SK-N-SH treated with all-trans-retinoic acid at 6 μM for 48 hours (cell line): ENCODE results near the gene RBM4.

Experiments
- ATAC-seq: fragments of 200-7000 bp; cut with Tn5 transposase; 3 replicates; pipeline ENCODE4 v1.9.1; 2020; ENCODE audit warnings: mild to moderate bottlenecking, moderate library complexity
- ARNTL ChIP-seq: fragments of 450-650 bp; formaldehyde crosslinking; IDR thresholded peaks from 2 replicates; pipeline ENCODE4 v1.5.0; 2020; ENCODE audit warnings: low read depth, mild to moderate bottlenecking, moderate library complexity, borderline replicate concordance
- BACH2 ChIP-seq: fragments of 250-450 bp; sonication (Bioruptor Pico); IDR thresholded peaks from 2 replicates; pipeline ENCODE4 v1.9.0; 2021; ENCODE audit warnings: mild to moderate bottlenecking, borderline replicate concordance
- CREB5 ChIP-seq: fragments of 250-450 bp; sonication (Bioruptor Pico); IDR thresholded peaks from 2 replicates; pipeline ENCODE4 v1.5.1; 2020; ENCODE audit warnings: low read depth, mild to moderate bottlenecking, moderate library complexity
- CSDC2 ChIP-seq: fragments of 250-450 bp; sonication (Bioruptor Pico); IDR thresholded peaks from 2 replicates; pipeline ENCODE4 v1.5.0; 2020; ENCODE audit warnings: mild to moderate bottlenecking, moderate library complexity
- CSRNP3 ChIP-seq: fragments of 250-450 bp; sonication (Bioruptor Pico); IDR thresholded peaks from 2 replicates; pipeline ENCODE4 v1.5.1; 2021; ENCODE audit warnings: mild to moderate bottlenecking, moderate library complexity
- ESRRG ChIP-seq: fragments of 250-450 bp; sonication (Bioruptor Pico); IDR thresholded peaks from 2 replicates; pipeline ENCODE4 v1.6.1; 2021; ENCODE audit warnings: mild to moderate bottlenecking
- ISL1 ChIP-seq: fragments of 250-450 bp; sonication (Bioruptor Pico); IDR thresholded peaks from 2 replicates; pipeline ENCODE4 v2.1.2; 2022; ENCODE audit warnings: mild to moderate bottlenecking, moderate library complexity
- OSR1 ChIP-seq: fragments of 250-450 bp; sonication (Bioruptor Pico); IDR thresholded peaks from 2 replicates; pipeline ENCODE4 v1.8.0; 2022; ENCODE audit warnings: moderate library complexity, mild to moderate bottlenecking, inconsistent platforms
- POU6F1 ChIP-seq: fragments of 250-450 bp; sonication (Bioruptor Pico); IDR thresholded peaks from 2 replicates; pipeline ENCODE4 v1.8.0; 2021; ENCODE audit warnings: low read depth, mild to moderate bottlenecking, moderate library complexity, borderline replicate concordance
- PPARA ChIP-seq: fragments of 250-450 bp; sonication (Bioruptor Pico); IDR thresholded peaks from 2 replicates; pipeline ENCODE4 v1.5.0; 2020; ENCODE audit warnings: mild to moderate bottlenecking, borderline replicate concordance
- RARB ChIP-seq: fragments of 250-450 bp; sonication (Bioruptor Pico); IDR thresholded peaks from 2 replicates; pipeline ENCODE4 v1.8.0; 2021; ENCODE audit warnings: mild to moderate bottlenecking, moderate library complexity
- SNAI2 ChIP-seq: fragments of 250-450 bp; sonication (Bioruptor Pico); IDR thresholded peaks from 2 replicates; pipeline ENCODE4 v1.5.0; 2020; ENCODE audit warnings: mild to moderate bottlenecking, moderate library complexity
- TCF4 ChIP-seq: fragments of 250-450 bp; sonication (Bioruptor Pico); IDR thresholded peaks from 2 replicates; pipeline ENCODE4 v1.8.0; 2021; ENCODE audit warnings: mild to moderate bottlenecking, moderate library complexity, borderline replicate concordance
- TSHZ2 ChIP-seq: fragments of 250-450 bp; sonication (Bioruptor Pico); IDR thresholded peaks from 2 replicates; pipeline ENCODE4 v1.5.0; 2020; ENCODE audit warnings: mild to moderate bottlenecking, moderate library complexity
- ZC3H10 ChIP-seq: fragments of 250-450 bp; sonication (Bioruptor Pico); IDR thresholded peaks from 2 replicates; pipeline ENCODE4 v1.5.1; 2021; ENCODE audit warnings: mild to moderate bottlenecking, moderate library complexity
- ZFP3 ChIP-seq: fragments of 250-450 bp; sonication (Bioruptor Pico); IDR thresholded peaks from 2 replicates; pipeline ENCODE4 v1.5.0; 2020; ENCODE audit warnings: mild to moderate bottlenecking, moderate library complexity
- ZFP30 ChIP-seq: fragments of 450-650 bp; formaldehyde crosslinking; IDR thresholded peaks from 2 replicates; pipeline ENCODE4 v1.5.0; 2022; ENCODE audit warnings: mild to moderate bottlenecking, moderate library complexity
- ZNF565 ChIP-seq: fragments of 450-650 bp; formaldehyde crosslinking; conservative IDR thresholded peaks from 2 replicates; pipeline ENCODE4 v1.5.0; 2020; ENCODE audit warnings: low read depth, mild to moderate bottlenecking, moderate library complexity
- ZNF70 ChIP-seq: fragments of 450-650 bp; formaldehyde crosslinking; IDR thresholded peaks from 2 replicates; pipeline ENCODE4 v1.5.0; 2020; ENCODE audit warnings: mild to moderate bottlenecking, moderate library complexity
- ZNF8 ChIP-seq: fragments of 450-650 bp; formaldehyde crosslinking; IDR thresholded peaks from 2 replicates; pipeline ENCODE4 v1.5.0; 2020; ENCODE audit warnings: mild to moderate bottlenecking, moderate library complexity

RBM4 gene

DNA sequence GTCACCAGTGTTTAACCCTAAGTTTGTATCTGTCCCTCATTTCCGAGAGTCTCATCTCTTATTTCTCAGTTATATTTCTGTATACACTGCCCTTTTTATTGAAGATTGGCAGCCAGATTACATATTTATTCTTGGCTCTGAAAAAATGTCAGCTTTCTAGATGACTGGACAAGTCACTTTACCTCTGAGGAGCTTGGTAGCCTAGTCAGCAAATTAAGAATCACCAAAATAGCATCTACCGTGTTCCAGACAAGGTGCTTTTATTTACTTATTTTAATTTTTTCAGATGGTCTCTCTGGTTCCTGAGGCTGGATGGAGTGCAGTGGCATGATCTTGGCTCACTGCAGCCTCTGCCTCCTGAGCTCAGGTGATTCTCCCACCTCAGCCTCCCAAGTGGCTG is 5.6 kb upstream of the RBM4 start:
- no peak for ATAC-seq
- TF ChIP-seq OSR1 (CRISPR knock-in tag) (no peak), ZC3H10 (CRISPR knock-in tag) (no peak), ZNF8 (CRISPR knock-in tag) (no peak), BACH2 (CRISPR knock-in tag) (no peak), TSHZ2 (CRISPR knock-in tag) (no peak), ESRRG (CRISPR knock-in tag) (no peak), ZNF565 (CRISPR knock-in tag) (no peak), ISL1 (CRISPR knock-in tag) (no peak), CSRNP3 (CRISPR knock-in tag) (no peak), ZNF70 (no peak), TCF4 (CRISPR knock-in tag) (no peak), PPARA (CRISPR knock-in tag) (no peak), POU6F1 (CRISPR knock-in tag) (no peak), CREB5 (CRISPR knock-in tag) (no peak), CSDC2 (CRISPR knock-in tag) (no peak), ZFP30 (no peak), SNAI2 (no peak)

DNA sequence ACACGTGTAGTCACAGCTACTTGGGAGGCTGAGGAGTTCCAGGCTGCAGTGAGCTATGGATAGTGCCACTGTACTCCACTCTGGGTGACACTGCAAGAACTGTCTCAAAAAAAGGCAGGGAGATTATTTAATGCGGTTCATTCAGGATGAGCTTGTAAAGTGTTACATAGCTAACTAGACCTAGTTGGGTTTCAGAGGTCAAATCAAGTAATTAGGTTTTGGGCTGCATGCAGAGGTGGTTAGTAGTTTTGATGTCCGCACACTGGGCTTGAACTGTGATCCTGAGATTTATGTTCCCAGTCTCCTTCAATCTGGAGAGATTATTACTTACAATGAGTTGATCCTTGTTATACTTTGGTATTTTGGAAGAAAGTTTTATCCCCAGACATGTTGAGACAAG is 2.1 kb upstream of the RBM4 start:
- TF ChIP-seq ISL1 (CRISPR knock-in tag) (no peak), ZFP3 (CRISPR knock-in tag) (no peak), PPARA (CRISPR knock-in tag) (no peak), RARB (CRISPR knock-in tag) (no peak), TCF4 (CRISPR knock-in tag) (no peak), ZNF70 (no peak), OSR1 (CRISPR knock-in tag) (no peak), ZNF565 (CRISPR knock-in tag) (no peak), POU6F1 (CRISPR knock-in tag) (no peak), ZC3H10 (CRISPR knock-in tag) (no peak), BACH2 (CRISPR knock-in tag) (no peak), ESRRG (CRISPR knock-in tag) (no peak), CSRNP3 (CRISPR knock-in tag) (no peak), ZFP30 (no peak), ARNTL (CRISPR knock-in tag) (no peak)
- no peak for ATAC-seq
